GM10847 (cell line): ENCODE measurements around the gene FNBP1.

Experiments
- POLR2A ChIP-seq: IDR thresholded peaks from 2 replicates; pipeline ENCODE4 v1.6.1; 2011; ENCODE audit not compliant: insufficient read length; ENCODE audit errors: extremely low read depth

The FNBP1 gene

GRCh38 chr9:129929496-129930125 is 113.4 kb downstream of the FNBP1 start:
- no peak for TF ChIP-seq POLR2A

DNA sequence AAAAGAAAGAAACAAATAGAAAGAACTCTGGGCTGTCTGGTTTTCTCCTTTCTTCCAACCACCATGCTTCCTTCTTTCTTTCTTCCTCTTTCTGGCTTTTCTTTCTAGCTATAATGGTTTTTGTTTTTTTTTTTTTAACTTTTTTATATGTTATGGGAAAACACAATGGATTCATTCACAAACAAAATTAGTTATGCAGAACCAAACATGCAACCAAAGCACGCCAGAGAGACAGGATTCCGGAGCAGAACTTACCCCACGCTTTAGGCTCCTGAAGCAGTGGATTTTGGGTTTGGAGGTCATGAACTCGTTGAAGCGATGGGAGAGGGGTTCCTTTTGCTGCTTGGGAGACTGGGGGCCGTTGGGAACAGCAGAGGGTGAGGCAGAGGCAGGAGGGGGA is 119.4 kb downstream of the FNBP1 start:
- no peak for TF ChIP-seq POLR2A

GRCh38 chr9:129921905-129922304 is 121.1 kb downstream of the FNBP1 start:
- no peak for TF ChIP-seq POLR2A

DNA sequence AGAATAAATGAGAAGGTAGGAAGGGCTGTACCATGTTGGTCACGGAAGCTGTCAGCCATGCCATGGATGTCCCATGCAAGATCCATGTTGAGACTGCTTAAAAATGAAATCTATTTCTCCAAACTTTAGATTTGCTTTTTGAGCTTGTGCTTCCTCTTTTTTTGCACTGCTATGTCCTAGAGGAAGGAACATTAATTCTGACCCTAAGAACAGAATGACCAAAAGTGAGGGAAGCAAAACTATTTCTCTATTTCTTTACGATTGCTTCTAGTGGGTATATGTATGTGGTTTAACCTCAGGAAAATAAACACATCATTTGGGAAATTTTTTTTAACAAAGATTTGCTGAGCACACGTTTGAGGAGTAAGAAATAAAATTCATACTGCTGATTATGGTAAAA is 123.1 kb downstream of the FNBP1 start:
- no peak for TF ChIP-seq POLR2A

DNA sequence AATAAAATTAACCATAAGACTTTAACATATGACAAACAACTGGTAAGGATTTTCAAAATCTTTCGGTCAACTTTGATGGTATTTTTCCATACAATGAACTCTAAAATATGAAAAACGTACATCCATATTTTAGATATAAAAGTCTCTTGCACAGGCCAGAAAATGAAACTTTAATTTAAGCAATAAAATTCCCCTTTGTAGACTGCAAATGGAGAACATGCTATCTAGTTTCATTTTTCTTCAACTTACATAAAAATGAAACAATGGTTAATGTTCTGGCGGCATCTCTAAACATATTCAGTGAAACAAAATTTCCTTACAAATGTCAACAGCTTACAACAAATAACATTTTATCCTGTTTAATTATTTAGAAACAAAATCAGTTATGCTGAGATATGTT is 123.7 kb downstream of the FNBP1 start:
- TF ChIP-seq POLR2A: no peak

DNA sequence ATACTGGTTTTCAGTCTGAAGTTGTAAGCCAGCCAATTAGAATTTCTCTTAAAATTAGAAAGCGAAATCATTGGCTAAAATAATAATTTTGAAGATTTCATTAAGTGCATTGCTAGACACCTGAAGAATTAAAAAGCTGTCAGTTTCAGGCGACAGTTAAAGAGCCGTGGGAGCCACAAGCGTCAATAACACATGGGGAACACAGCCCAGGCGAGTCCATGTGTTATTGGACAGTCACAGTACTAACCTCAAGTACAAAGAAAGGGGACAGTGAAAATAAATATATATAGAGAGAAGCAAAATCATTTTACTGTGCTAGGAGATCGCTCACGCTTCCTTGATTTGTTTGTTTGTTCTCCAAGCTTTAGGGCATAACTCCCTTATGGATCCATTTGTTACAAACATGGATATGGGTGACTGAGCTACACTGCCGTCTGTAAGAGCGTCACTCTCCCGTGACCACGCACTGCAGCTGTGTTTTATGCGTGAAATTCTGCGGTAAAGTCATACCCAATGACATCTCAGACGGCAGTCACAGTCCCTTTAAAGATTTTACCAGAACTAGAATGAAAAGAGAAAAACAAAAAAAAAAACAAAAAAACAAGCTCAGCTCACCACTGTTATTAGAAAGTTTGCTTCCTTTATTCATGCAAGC is 124.6 kb downstream of the FNBP1 start:
- no peak for TF ChIP-seq POLR2A

GRCh38 chr9:129916707-129917106 is 126.3 kb downstream of the FNBP1 start:
- no peak for TF ChIP-seq POLR2A

DNA sequence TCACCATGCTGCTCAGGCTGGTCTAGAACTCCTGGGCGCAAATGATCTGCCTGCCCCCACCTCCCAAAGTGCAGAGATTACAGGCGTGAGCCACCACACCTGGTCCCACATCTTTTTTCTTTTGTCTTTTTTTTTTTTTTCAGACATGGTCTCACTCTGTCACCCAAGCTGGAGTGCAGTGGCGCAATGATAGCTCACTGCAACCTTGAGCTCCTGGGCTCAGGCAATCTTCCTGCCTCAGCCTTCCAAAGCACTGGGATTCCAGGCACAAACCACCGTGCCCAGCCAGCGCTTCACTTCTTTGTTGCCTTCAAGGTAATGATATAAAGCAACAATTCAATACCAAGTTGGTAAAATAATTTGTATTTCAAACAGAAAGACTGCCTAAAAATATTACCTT is 128.9 kb downstream of the FNBP1 start:
- no peak for TF ChIP-seq POLR2A

- TF ChIP-seq POLR2A: no peak
Measured at GRCh38 chr9:129910628-129911567, 132.1 kb downstream of the FNBP1 start.

DNA sequence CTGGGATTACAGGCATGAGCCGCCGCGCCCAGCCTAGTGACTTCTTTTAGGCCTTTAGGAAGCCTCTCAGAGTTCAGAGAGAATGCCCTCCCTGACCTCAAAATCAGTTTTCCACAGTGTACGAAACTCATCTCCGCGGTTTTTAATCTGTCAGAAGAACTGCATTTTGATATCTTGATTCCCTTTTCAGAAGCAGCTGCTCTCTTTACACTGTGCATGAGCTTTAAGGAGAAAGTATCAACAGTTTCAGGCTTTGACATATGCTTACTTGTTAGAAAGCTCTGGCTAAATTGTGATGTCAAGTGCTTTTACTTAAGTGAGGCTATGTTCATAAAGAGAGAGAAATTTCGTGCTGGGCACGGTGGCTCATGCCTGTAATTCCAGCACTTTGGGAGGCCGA is 133.1 kb downstream of the FNBP1 start:
- no peak for TF ChIP-seq POLR2A

DNA sequence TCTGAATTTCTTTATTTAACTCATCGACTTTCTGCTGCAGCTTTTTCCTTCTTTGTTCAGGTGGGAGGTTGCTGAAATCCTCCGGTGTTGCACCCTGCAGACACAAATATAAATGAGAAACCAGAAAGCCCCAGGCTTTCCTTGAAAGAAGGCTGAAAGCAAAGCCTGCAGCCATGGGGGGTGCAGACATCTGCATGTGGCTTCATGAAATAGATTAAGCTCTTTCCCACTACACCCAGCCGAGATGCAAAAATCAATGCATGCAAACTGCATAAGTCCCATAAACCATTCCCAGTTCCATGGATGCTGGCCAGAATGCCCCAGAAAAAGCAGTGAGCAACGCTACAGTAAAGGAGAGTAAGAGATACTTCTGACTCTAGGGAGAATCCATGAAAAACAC is 134.1 kb downstream of the FNBP1 start:
- TF ChIP-seq POLR2A: no peak

DNA sequence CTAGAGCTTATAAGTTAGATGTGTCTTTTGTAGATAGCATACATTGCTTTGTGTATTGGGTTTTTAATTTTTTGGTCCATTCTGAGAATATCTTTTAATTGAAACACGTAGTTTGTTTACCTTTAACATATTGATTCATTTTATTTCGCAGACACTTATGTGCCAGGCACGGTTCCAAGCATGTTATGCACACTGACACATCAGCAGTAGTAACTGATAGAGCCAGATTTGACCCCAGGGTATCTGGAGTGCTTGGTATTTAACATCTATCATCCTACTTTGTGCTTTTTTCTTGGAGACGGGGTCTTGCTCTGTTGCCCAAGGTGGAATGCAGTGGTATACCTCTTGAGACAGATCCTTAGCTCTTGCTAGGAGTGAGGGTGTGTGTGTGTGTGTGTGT is 135.8 kb downstream of the FNBP1 start:
- no peak for TF ChIP-seq POLR2A

DNA sequence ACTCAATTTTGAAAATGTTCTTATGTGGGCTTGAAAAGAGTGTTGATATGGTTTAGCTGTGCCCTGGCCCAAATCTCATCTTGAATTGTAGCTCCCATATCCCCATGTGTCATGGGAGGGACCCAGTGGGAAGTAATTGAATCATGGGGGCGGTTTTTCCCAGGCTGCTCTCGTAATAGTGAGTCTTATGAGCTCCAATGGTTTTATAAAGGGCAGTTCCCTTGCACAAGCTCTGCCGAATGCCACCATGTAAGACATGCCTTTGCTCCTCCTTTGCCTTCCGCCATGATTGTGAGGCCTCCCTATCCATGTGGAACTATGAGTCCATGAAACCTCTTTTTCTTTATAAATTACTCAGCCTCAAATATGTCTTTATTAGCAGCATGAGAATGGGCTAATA is 136.7 kb downstream of the FNBP1 start:
- no peak for TF ChIP-seq POLR2A

DNA sequence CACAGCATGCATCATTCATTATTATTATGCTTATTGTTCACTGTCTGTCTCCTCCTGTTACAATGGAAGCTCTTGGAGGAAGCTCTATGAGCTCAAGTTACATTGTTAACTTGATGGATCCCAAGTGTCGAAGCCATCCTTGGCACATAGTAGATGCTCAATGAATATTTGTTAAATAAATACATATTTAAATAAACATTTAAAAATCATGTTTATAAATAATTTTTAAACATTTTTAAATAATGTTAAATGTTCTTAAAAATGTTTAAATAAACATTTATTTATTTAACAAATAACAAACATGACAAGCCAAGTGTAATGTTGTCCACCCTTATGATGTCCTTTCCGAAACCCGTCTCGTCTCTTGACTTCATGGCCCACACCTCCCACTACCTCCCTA is 138.3 kb downstream of the FNBP1 start:
- TF ChIP-seq POLR2A: no peak

DNA sequence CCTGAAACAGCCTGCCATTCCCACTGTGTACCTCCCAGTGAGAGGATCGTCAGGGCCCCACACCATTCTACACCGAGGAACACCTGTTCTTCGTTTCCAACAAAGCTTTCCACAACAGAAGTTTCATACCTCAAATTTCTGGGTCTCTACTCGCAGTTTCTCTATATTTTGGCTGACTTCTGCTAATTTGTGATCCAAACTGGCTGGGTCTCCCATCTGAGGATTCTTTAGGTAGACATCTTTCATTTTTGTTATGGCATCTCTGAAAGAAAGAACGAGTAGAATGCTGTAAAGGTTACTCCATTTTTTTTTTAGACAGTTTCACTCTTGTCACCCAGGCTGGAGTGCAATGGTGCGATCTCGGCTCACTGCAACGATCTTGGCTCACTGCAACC is 140.3 kb downstream of the FNBP1 start:
- TF ChIP-seq POLR2A: no peak
